Astrocyte (in vitro differentiated cells and primary cell): ENCODE measurements around the gene HADHB.

Source experiments
- EZH2 ChIP-seq: IDR thresholded peaks from 2 replicates; pipeline ENCODE4 v1.6.1; 2012; ENCODE audit warnings: mild to moderate bottlenecking, low read length, inconsistent platforms; ENCODE audit not compliant: insufficient read depth
- TF ChIP-seq, protein P1 (sequence below): IDR thresholded peaks from 2 replicates; pipeline ENCODE4 v1.5.1; 2011; ENCODE audit warnings: low read depth, mild to moderate bottlenecking, inconsistent platforms, low read length, moderate library complexity; ENCODE audit not compliant: insufficient read depth

DNA sequence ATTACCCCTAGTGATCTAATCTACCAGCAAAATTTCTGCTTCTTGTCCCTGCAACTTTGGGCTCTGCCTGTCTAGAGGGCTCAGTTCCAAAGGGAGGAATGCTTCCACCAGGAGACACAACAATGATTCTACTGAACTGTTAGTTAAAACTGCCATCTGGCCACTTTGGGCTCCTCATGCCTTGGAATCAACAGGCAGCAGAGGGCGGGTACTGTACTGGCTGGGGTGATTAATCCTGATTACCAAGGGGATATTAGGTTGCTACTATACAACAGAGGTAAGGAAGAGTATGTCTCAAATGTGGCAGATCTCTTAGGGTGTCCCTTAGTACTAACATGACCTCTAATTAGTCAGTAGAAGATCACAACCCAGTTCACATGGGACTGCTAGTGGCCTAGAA, 21.7 kb upstream of the HADHB start:
- TF ChIP-seq, protein P1, sequence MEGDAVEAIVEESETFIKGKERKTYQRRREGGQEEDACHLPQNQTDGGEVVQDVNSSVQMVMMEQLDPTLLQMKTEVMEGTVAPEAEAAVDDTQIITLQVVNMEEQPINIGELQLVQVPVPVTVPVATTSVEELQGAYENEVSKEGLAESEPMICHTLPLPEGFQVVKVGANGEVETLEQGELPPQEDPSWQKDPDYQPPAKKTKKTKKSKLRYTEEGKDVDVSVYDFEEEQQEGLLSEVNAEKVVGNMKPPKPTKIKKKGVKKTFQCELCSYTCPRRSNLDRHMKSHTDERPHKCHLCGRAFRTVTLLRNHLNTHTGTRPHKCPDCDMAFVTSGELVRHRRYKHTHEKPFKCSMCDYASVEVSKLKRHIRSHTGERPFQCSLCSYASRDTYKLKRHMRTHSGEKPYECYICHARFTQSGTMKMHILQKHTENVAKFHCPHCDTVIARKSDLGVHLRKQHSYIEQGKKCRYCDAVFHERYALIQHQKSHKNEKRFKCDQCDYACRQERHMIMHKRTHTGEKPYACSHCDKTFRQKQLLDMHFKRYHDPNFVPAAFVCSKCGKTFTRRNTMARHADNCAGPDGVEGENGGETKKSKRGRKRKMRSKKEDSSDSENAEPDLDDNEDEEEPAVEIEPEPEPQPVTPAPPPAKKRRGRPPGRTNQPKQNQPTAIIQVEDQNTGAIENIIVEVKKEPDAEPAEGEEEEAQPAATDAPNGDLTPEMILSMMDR = no peak
- no peak for TF ChIP-seq EZH2
